ENCODE measurements around the gene COMTD1. TPM values are rescaled to one million over a fixed set of nuclear protein-coding genes. Genes with fewer than 3 reads are reported as not detected.

COMTD1 gene
- 10 to 100 TPM in 6 of 8 experiments, 1 to 10 TPM in 2; 5.5 to 19.1 (median 12.8) TPM for total RNA-seq

DNA sequence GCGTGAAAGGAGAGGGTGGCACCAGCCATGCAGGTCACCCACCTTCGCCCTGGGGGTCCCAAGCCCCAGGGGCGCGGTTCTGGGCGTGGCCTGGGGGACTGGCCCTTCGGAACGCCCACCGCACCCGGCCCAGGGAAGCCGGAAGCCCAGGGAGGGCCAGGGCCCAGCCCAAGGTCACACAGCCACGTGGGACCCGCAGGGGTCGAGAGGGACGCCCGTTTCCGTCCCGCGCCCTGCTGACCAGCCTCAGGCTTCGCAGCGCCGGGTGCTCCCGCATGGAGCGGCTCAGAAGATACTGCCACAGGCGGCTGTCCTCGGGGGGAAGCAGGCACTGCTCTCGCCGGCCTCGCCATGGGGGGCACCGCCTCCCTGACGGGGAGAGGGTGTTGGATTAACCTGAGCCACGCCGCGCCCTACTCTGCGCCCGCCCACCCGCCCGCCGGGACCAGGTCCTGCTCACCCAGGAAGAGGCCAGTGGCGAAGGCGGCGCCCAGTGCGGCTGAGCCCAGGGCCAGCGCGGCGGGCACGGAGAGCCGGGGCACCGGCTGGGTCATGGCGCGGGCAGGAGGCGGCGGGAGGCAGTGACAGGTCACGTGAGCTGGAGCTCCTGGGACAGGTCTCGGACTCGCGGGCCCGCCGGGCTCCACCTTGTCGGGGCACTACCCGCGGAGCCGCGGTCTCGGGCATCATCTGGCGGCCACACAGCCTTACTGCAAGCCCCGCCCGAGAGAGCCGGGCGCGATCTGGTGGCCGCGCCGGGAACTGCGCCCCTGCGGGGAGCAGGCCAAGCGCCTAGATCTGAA lies at the start of gene COMTD1:
Gene COMTD1, minus strand, starts transcription at position 583 of the 803 bp plus-strand sequence. Its CDS starts 29 bp downstream, at position 554.
- peak; percentile 44 to 82 (median 76) for ATAC-seq (replicated peaks in 6 of 8)
- WGBS, 10 experiments = 0 to 4% (median 0%) methylated on average over 1 to 14 of the region's 76 CpGs; no CpG with 5 or more reads in 5 of the 10 experiments
- peak within 1 kb of the TSS; percentile 30 to 45 for H3K27ac ChIP-seq
- in situ Hi-C loops (cut with MboI; ENCODE audit: low pct_unique_long_range_greater_than_20kb in 2 of 9, low sequenced_read_pairs in 9 of 9, unreplicated experiment in 9 of 9) = loop anchor here in 1 of 9 experiments (25.0 kb wide), 1 partner anchor 998 kb away; no protein-coding TSS in a partner anchor
- peak within 1 kb of the TSS; percentile 35 to 49 (median 41) for H3K4me3 ChIP-seq
- peaks cover 6 to 15% of the 10 kb centered on the region in 2 donors for H3K4me1 ChIP-seq (replicated peaks in 1 of 2)

DNA sequence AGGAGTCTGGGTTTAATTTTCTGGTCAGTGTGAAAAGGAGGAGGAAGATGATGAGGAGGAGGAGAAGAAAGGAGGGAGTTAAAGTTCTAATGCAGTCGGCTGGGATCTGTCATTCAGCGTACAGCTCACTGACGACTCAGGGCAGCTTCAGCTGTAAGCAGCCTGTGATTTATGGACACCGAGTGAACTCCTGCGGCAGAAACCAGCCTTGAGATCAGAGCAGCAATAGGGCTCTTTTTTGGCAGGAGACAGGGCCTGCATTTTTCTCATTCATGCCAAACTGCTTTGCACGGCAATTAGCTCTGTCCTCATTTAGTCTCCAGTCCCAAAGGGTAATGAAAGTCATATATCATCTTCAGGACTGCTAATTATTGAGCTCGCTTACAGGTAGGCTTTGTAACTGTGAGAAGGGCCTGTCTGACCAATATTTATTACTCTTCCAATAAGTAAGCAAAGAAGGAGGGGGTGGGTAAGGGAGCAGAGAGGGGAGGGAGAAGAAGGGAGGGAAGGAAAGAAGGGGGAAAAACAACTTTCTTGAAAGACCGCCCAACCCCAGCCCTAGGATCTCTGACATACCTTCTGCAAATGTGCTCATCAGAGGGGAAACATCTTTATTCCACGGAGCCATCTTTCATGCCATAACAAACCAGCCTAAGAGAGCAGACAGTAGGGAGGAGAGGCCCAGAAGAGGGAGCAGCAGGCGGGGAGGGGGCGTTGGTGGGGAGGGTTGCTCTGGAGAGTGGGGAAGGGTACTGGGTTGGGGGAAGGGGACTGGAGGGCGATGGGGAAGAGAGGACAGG lies 48.1 kb upstream of the COMTD1 start:
- in situ Hi-C loops (cut with MboI; ENCODE audit: low pct_unique_long_range_greater_than_20kb in 2 of 9, low sequenced_read_pairs in 9 of 9, unreplicated experiment in 9 of 9) = no loop called here
- peak overlapping the region; percentile 51 to 65 for H3K27ac ChIP-seq
- WGBS, 10 experiments = 0 to 30% (median 0%) methylated on average over 1 to 4 of the region's 12 CpGs; no CpG with 5 or more reads in 3 of the 10 experiments
- ATAC-seq (replicated peaks in 6 of 8) = peak; percentile 40 to 90 (median 86)
- peaks cover 18 to 19% of the 10 kb centered on the region in 2 donors for H3K4me1 ChIP-seq (replicated peaks in 1 of 2)
- H3K4me3 ChIP-seq = peak overlapping the region in 4 of 5 donors; percentile 11 to 28 (median 18)

GRCh38 chr10:75283078-75283670 lies 47.4 kb upstream of the COMTD1 start:
- peak in 6 of 8 experiments; percentile 47 to 83 (median 80) for ATAC-seq (replicated peaks in 6 of 8)
- Histone ChIP-seq H3K4me3 (peak overlapping the region in 4 of 5 donors; percentile 11 to 28 (median 18)), H3K4me1 (replicated peaks in 1 of 2) (peaks cover 18 to 19% of the 10 kb centered on the region in 2 donors), H3K27ac (peak overlapping the region; percentile 51 to 65)
- WGBS, 10 experiments = 0 to 20% (median 3%) methylated on average over 1 to 7 of the region's 14 CpGs; no CpG with 5 or more reads in 2 of the 10 experiments
- in situ Hi-C loops (cut with MboI; ENCODE audit: low pct_unique_long_range_greater_than_20kb in 2 of 9, low sequenced_read_pairs in 9 of 9, unreplicated experiment in 9 of 9) = no loop called here

DNA sequence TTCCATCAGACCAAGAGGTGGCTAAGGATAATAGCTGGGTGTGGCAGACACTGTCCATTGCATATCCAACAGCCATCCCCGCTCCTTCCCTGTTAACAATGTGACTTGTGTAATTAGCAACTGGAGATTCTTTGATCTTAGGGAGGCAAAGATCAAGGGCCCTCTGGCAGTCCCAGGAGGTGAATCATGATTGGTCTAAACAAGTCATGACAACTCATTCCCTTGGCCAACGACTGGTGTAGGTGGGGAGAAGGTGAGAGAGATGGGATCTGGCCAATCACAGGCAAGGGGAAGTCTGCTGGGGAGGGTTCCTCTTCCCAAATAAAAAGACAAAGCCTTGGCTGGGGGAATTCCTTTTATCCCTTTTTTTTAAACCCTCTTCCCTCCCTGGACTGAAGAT lies 46.2 kb upstream of the COMTD1 start:
- peaks cover 18 to 19% of the 10 kb centered on the region in 2 donors for H3K4me1 ChIP-seq (replicated peaks in 1 of 2)
- no peak overlapping the region for H3K27ac ChIP-seq
- peak in 3 of 8 experiments; percentile 32 to 69 (median 62) for ATAC-seq (replicated peaks in 6 of 8)
- in situ Hi-C loops (cut with MboI; ENCODE audit: low pct_unique_long_range_greater_than_20kb in 2 of 9, low sequenced_read_pairs in 9 of 9, unreplicated experiment in 9 of 9) = no loop called here
- H3K4me3 ChIP-seq = no peak overlapping the region
- 11 to 100% (median 69%) methylated on average over 1 to 2 of the region's 2 CpGs; no CpG with 5 or more reads in 2 of the 10 experiments for WGBS, 10 experiments

GRCh38 chr10:75280236-75280635 lies 44.5 kb upstream of the COMTD1 start:
- in situ Hi-C loops (cut with MboI; ENCODE audit: low pct_unique_long_range_greater_than_20kb in 2 of 9, low sequenced_read_pairs in 9 of 9, unreplicated experiment in 9 of 9) = no loop called here
- 17 to 100% (median 67%) methylated on average over 1 of the region's 2 CpGs; no CpG with 5 or more reads in 6 of the 10 experiments for WGBS, 10 experiments
- Histone ChIP-seq H3K4me1 (replicated peaks in 1 of 2) (peaks cover 18 to 19% of the 10 kb centered on the region in 2 donors), H3K27ac (no peak overlapping the region), H3K4me3 (no peak overlapping the region)
- ATAC-seq (replicated peaks in 6 of 8) = no peak

DNA sequence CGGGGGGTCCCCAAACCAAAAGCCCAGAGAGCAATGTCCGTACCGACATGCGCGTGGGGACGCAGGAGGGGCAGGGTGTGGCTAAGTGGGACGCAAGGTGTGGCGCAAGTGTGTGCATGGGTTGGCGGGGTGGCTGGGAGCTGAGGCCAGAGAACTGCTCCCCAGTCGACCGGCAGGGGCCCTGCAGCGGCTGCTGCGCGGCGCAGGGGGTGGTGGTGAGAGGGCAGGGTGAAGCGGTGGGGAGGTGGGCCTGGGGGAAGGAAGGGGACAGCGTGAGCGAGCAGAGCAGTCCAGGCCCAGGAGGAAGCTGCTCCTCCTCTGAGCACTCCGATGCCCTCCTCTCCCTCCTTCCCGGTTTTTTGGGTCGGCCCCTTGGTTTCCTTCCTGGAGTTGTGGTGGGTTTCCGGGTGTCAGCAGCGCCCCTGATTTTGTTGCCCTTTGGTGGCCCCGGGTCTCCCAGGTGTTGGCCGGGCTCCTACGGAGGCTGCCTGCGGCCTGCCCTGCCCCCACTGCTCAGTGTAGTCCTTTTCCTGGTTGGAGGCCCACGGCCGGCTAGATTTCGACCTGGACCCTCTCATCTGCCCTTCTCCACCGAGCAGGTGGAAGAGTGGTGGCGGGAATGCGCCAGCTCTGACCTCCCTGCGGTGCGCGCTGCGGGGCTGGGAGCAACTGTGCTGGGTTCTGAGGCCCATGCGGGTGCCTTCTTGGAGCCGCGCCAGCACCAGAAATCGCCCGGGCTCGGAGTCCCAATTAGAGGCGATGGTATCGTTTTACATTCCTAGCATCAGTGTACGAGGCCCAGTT lies 40.5 kb upstream of the COMTD1 start:
- Histone ChIP-seq H3K27ac (no peak overlapping the region), H3K4me3 (no peak overlapping the region), H3K4me1 (replicated peaks in 1 of 2) (no peaks in the 10 kb centered on the region)
- WGBS, 10 experiments = 65 to 100% (median 90%) methylated on average over 4 to 10 of the region's 46 CpGs; no CpG with 5 or more reads in 1 of the 10 experiments
- no peak for ATAC-seq (replicated peaks in 6 of 8)
- in situ Hi-C loops (cut with MboI; ENCODE audit: low pct_unique_long_range_greater_than_20kb in 2 of 9, low sequenced_read_pairs in 9 of 9, unreplicated experiment in 9 of 9) = no loop called here

- H3K4me1 ChIP-seq (replicated peaks in 1 of 2) = no peaks in the 10 kb centered on the region
- ATAC-seq (replicated peaks in 6 of 8) = peak in 2 of 8 experiments; percentile 76 to 88
- in situ Hi-C loops (cut with MboI; ENCODE audit: low pct_unique_long_range_greater_than_20kb in 2 of 9, low sequenced_read_pairs in 9 of 9, unreplicated experiment in 9 of 9) = no loop called here
- 0 to 90% (median 36%) methylated on average over 1 to 5 of the region's 7 CpGs; no CpG with 5 or more reads in 5 of the 10 experiments for WGBS, 10 experiments
- H3K4me3 ChIP-seq = no peak overlapping the region
- H3K27ac ChIP-seq = no peak overlapping the region
Observed at GRCh38 chr10:75272896-75273295, 37.1 kb upstream of the COMTD1 start.

- in situ Hi-C loops (cut with MboI; ENCODE audit: low pct_unique_long_range_greater_than_20kb in 2 of 9, low sequenced_read_pairs in 9 of 9, unreplicated experiment in 9 of 9) = no loop called here
Observed at GRCh38 chr10:75272094-75272493, 36.3 kb upstream of the COMTD1 start.

DNA sequence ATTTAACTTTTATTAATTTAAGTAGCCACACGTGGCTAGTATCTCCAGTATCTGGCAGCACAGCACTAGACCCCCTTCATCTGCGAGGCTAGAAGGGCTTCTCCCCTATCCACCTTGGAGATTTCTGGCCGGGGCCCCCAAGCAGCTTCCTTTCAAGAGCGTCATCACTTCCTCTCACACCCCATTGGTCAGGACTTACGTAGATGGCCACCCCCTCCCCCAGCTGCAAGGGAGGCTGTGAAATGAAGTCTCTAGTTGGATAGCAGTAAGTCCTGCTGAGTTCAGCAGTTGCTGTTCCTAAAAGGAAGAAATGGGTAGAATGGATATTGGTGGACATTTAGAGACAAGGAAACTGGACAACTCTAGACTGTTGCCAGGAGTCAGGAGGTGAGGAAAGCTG lies 33.8 kb upstream of the COMTD1 start:
- peaks cover 9 to 11% of the 10 kb centered on the region in 2 donors for H3K4me1 ChIP-seq (replicated peaks in 1 of 2)
- in situ Hi-C loops (cut with MboI; ENCODE audit: low pct_unique_long_range_greater_than_20kb in 2 of 9, low sequenced_read_pairs in 9 of 9, unreplicated experiment in 9 of 9) = no loop called here
- H3K4me3 ChIP-seq = no peak overlapping the region
- H3K27ac ChIP-seq = no peak overlapping the region
- ATAC-seq (replicated peaks in 6 of 8) = no peak
- 33 to 100% (median 83%) methylated on average over 1 to 4 of the region's 5 CpGs; no CpG with 5 or more reads in 2 of the 10 experiments for WGBS, 10 experiments

More at GRCh38 chr10:75272094-75272493, 36.3 kb upstream of the COMTD1 start:
- Histone ChIP-seq H3K4me3 (no peak overlapping the region), H3K27ac (no peak overlapping the region), H3K4me1 (replicated peaks in 1 of 2) (no peaks in the 10 kb centered on the region)
- peak in 4 of 8 experiments; percentile 32 to 70 (median 56) for ATAC-seq (replicated peaks in 6 of 8)
- WGBS, 10 experiments = 46 to 100% (median 88%) methylated on average over 1 to 3 of the region's 5 CpGs; no CpG with 5 or more reads in 5 of the 10 experiments

GRCh38 chr10:75266945-75267344 lies 31.2 kb upstream of the COMTD1 start:
- ATAC-seq (replicated peaks in 6 of 8) = no peak
- Histone ChIP-seq H3K4me3 (no peak overlapping the region), H3K27ac (no peak overlapping the region), H3K4me1 (replicated peaks in 1 of 2) (peaks cover 14 to 17% of the 10 kb centered on the region in 2 donors)
- in situ Hi-C loops (cut with MboI; ENCODE audit: low pct_unique_long_range_greater_than_20kb in 2 of 9, low sequenced_read_pairs in 9 of 9, unreplicated experiment in 9 of 9) = no loop called here
- 60 to 100% (median 97%) methylated on average over 2 to 4 of the region's 5 CpGs; no CpG with 5 or more reads in 2 of the 10 experiments for WGBS, 10 experiments

DNA sequence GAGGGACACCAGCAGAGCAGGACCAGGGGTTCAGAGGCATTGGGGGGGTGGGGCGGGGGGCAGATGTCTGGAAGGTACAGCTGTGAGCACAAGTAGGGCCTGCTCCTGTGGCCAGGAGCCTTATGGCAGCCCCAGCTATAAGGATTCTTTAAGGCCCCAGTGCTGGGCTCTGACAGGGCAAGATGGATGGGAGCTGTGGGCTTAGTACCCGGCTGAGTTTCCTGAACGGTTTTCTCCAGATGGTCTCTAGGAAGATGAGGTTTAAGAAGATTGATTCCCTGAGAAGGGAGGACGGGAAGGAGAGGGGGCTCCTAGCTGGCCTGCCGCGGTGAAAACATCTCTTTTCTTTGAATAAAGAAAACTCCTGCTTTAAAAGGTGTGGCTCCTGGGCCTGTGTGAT lies 30.1 kb upstream of the COMTD1 start:
- peaks cover 14 to 20% of the 10 kb centered on the region in 2 donors for H3K4me1 ChIP-seq (replicated peaks in 1 of 2)
- ATAC-seq (replicated peaks in 6 of 8) = peak in 5 of 8 experiments; percentile 65 to 82 (median 79)
- in situ Hi-C loops (cut with MboI; ENCODE audit: low pct_unique_long_range_greater_than_20kb in 2 of 9, low sequenced_read_pairs in 9 of 9, unreplicated experiment in 9 of 9) = no loop called here
- H3K27ac ChIP-seq = peak overlapping the region; percentile 43 to 77
- WGBS, 10 experiments = 0 to 18% methylated on average over 2 to 5 of the region's 6 CpGs; no CpG with 5 or more reads in 8 of the 10 experiments
- H3K4me3 ChIP-seq = no peak overlapping the region

DNA sequence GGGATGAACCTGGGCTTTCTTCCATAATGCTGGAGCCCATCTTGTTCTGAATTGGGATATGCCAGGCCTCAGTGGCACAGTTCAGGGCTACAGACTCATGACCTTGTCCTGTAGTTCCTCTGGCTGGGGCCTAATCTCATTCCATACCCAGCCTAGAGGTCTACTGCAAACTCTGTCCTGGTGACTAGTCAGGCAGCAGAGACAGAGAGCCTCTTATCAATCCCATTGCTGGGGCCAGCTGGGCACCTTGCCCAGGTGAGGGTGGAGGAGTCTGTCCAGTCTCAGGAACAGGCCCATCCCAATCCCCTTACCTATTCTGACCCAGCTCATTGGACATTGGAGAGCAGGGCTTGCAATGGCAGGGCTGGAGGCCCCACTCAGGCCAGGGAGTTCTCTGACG lies 28.0 kb upstream of the COMTD1 start:
- Histone ChIP-seq H3K4me3 (no peak overlapping the region), H3K4me1 (replicated peaks in 1 of 2) (peaks cover 14 to 20% of the 10 kb centered on the region in 2 donors), H3K27ac (no peak overlapping the region)
- no peak for ATAC-seq (replicated peaks in 6 of 8)
- WGBS, 10 experiments = 100% methylated on average over 1 of the region's 1 CpG; no CpG with 5 or more reads in 7 of the 10 experiments
- in situ Hi-C loops (cut with MboI; ENCODE audit: low pct_unique_long_range_greater_than_20kb in 2 of 9, low sequenced_read_pairs in 9 of 9, unreplicated experiment in 9 of 9) = no loop called here

Measured in motor neuron (in vitro differentiated cells).